Upper lobe of right lung (tissue), 1 donor: ENCODE data around the gene NELL2. TPM values are rescaled to one million over a fixed set of nuclear protein-coding genes. Genes with fewer than 3 reads are reported as not detected.
A peak's percentile ranks its signal among the peaks of the same experiment; 100 is the strongest.
"Not testable (repeated sequence)": the region's sequence is repeated elsewhere in the genome, so short reads cannot be mapped to it uniquely, and the experiment has no call there.

Experiments used
- ATAC-seq: fragments of 200-7000 bp; cut with Tn5 transposase; one replicate; pipeline ENCODE4 v1.9.1; 2020; ENCODE audit warnings: mild to moderate bottlenecking, moderate library complexity
- DNase-seq: peaks from one replicate; pipeline ENCODE4 v3.0.0-alpha.2; 2020
- H3K27ac ChIP-seq: fragments of 200-600 bp; one replicate; pipeline ENCODE4 v1.8.0; 2022
- H3K27me3 ChIP-seq: fragments of 200-600 bp; one replicate; pipeline ENCODE4 v1.8.0; 2022; ENCODE audit warnings: mild to moderate bottlenecking
- H3K36me3 ChIP-seq: fragments of 200-600 bp; one replicate; pipeline ENCODE4 v1.8.0; 2022
- H3K4me1 ChIP-seq: fragments of 200-600 bp; one replicate; pipeline ENCODE4 v1.8.0; 2022
- H3K4me3 ChIP-seq: fragments of 200-600 bp; one replicate; pipeline ENCODE4 v1.8.0; 2022; ENCODE audit warnings: mild to moderate bottlenecking
- H3K9me3 ChIP-seq: fragments of 200-600 bp; one replicate; pipeline ENCODE4 v1.8.0; 2022
- CTCF ChIP-seq: fragments of 200-600 bp; IDR thresholded peaks from one replicate; pipeline ENCODE4 v1.8.0; 2022; ENCODE audit warnings: antibody characterized with exemption
- intact Hi-C: fragments of 100-400 bp; cut with DNase I; formaldehyde crosslinking; loops from one replicate; pipeline ENCODE4 v1.11.0; 2022
- long read RNA-seq: library from polyadenylated mRNA; unstranded; transcript quantifications from one replicate; pipeline ENCODE4 v2.0.0, GENCODE V29; 2021
- total RNA-seq: library from RNA; stranded (reverse); fragmentation: NEBNext Ultra II Directional; extraction: Animal tissue kit (Norgen Biotek cat#: 25700); gene quantifications from one replicate; pipeline ENCODE4 v1.2.1, GENCODE V29; 2021
- donor health status: DM: no; HTN: yes; CAD: no; lungs with severe emphysema.

Gene NELL2
- total RNA-seq = 1.6 TPM
- long read RNA-seq, partial matches to known transcripts = 0 of 6 reads
- long read RNA-seq, other reads (novel, unspliced or antisense) = 1 of 6 reads

- DNase-seq (peak; percentile 68), ATAC-seq (peak; percentile 84)
- no peak for TF ChIP-seq CTCF
- Histone ChIP-seq H3K27ac (no peak within 1 kb of the TSS), H3K4me1 (peaks cover 15% of the 10 kb centered on the region), H3K27me3 (peaks cover 61% of the 10 kb centered on the region), H3K4me3 (peak within 1 kb of the TSS; percentile 54), H3K36me3 (no peaks in the 10 kb centered on the region), H3K9me3 (peaks cover 5% of the 10 kb centered on the region)
- intact Hi-C loops = no loop called here
Observed at GRCh38 chr12:44875954-44876543, at the start of gene NELL2. NELL2 (minus strand) TSS chr12:44876315; CDS start chr12:44875869, 446 bp downstream.

GRCh38 chr12:44921736-44922135 lies 45.6 kb upstream of the NELL2 start:
- no peak for DNase-seq
- Histone ChIP-seq H3K27ac (no peak overlapping the region), H3K9me3 (no peaks in the 10 kb centered on the region), H3K4me1 (no peaks in the 10 kb centered on the region), H3K36me3 (no peaks in the 10 kb centered on the region), H3K27me3 (no peaks in the 10 kb centered on the region), H3K4me3 (no peak overlapping the region)
- TF ChIP-seq CTCF = no peak
- intact Hi-C loops = no loop called here
- ATAC-seq = no peak

- TF ChIP-seq CTCF = no peak
- no peaks in the 10 kb centered on the region for H3K36me3 ChIP-seq
- intact Hi-C loops = no loop called here
- ATAC-seq (no peak), DNase-seq (no peak)
- H3K27me3 ChIP-seq = no peaks in the 10 kb centered on the region
- no peaks in the 10 kb centered on the region for H3K4me1 ChIP-seq
- H3K9me3 ChIP-seq = no peaks in the 10 kb centered on the region
- no peak overlapping the region for H3K4me3 ChIP-seq
- no peak overlapping the region for H3K27ac ChIP-seq
Observed at GRCh38 chr12:44917141-44917540, 41.0 kb upstream of the NELL2 start.

- H3K9me3 ChIP-seq = no peaks in the 10 kb centered on the region
- TF ChIP-seq CTCF = no peak
- H3K27ac ChIP-seq = no peak overlapping the region
- no peak for DNase-seq
- intact Hi-C loops = no loop called here
- H3K27me3 ChIP-seq = no peaks in the 10 kb centered on the region
- no peaks in the 10 kb centered on the region for H3K4me1 ChIP-seq
- H3K4me3 ChIP-seq = no peak overlapping the region
- no peaks in the 10 kb centered on the region for H3K36me3 ChIP-seq
- ATAC-seq = no peak
Observed at GRCh38 chr12:44915958-44916357, 39.8 kb upstream of the NELL2 start.

- Histone ChIP-seq H3K9me3 (no peaks in the 10 kb centered on the region), H3K27me3 (no peaks in the 10 kb centered on the region), H3K4me3 (no peak overlapping the region), H3K4me1 (no peaks in the 10 kb centered on the region), H3K27ac (no peak overlapping the region), H3K36me3 (no peaks in the 10 kb centered on the region)
- DNase-seq (no peak), ATAC-seq (no peak)
- no peak for TF ChIP-seq CTCF
- intact Hi-C loops = no loop called here
Observed at GRCh38 chr12:44904321-44904720, 28.2 kb upstream of the NELL2 start.

GRCh38 chr12:44898108-44898507 lies 22.0 kb upstream of the NELL2 start:
- DNase-seq, H3K4me3 ChIP-seq, H3K27me3 ChIP-seq, H3K9me3 ChIP-seq, H3K4me1 ChIP-seq, intact Hi-C loops, H3K27ac ChIP-seq, ATAC-seq, H3K36me3 ChIP-seq: not testable (repeated sequence)
